GM21381 (cell line): ENCODE results near the gene CCDC33.

ENCODE experiments used
- ATAC-seq: cut with Tn5 transposase; IDR thresholded peaks from one replicate; pipeline ENCODE4 v1.9.1; 2021; ENCODE audit warnings: mild to moderate bottlenecking, moderate library complexity; ENCODE audit not compliant: unreplicated experiment

CCDC33 gene

DNA sequence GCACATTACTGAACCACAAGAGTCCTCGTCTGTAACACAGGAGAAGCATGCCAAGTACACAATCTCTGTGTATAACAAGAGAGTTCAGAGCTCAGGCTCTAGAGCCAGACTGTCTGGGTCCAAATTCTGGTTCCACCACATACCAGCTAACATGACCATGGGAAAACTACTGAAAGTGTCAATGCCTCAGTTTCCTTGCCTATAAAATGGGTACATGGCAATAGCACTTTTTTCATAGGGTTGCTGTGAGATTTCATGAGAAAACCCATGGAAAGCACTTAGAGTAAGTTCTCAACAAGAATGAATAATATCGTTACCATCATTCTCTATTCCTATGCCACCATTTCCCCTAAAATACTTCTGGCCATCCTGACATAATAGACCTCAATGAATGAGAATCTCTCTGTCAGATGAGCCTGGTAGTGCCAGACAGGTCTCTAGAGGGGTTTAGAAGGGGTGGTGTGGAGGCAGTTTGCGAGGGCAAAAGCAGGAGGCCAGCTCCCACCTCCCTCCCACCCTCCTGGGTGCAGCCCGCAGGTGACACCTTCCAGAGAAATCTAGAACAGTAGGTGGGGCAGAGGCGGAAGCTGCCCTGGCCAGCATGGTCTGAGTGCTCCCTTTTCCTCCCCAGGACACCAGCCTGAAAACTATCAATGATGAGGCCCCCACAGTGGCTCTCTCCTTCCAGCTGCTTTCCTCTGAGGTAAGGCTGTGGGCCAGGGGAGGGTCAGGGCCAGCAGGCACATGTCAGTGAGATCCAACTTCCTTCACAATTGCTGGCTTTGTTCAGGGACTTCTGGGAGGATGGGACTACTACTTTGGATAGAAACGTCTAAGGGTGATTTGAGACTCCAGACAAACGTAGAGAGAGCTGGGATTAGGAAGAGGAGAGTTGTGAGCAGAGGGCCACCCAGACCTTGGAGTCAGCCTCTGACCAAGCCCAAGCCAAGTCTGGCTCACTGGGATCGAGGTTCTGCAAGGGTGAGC is 45.3 kb downstream of the CCDC33 start:
- no peak for ATAC-seq

DNA sequence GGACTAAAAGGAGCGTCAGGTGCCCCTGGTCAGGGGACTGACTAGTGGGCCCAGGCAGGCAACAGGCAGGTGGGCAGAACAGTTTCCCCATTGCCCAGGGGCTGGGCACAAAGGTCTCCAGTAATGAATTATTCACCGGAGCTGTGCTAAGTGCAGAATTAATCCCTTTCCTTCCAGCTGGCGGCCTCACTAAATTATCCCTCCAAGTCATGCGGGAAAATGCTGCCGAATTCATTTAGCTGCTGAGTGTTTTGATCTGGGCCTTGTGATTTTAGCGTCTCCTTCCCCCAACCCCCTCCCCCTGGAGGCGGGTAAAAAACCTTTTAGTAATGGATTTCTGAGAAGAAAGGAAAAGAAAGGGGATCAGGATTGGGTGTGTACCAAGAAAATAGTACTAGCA is 47.2 kb downstream of the CCDC33 start:
- no peak for ATAC-seq

DNA sequence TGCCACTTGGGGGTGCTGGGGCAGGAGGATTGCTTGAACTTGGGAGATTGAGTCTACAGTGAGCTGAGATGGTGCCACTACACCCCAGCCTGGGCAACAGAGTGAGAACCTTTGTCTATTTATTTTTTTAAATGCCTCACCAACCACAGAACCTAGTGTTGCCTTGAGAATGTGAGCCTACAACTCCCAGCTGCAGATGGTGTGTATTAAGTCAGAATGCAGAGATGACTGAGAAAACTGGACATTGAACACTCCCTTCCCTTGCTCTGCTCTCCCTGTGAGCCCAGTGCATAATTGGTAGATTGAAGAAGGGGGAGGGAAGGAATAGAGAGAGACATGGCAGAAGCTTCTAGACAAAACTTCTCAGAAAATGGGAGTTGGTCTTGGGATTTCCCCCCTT is 53.5 kb downstream of the CCDC33 start:
- no peak for ATAC-seq

DNA sequence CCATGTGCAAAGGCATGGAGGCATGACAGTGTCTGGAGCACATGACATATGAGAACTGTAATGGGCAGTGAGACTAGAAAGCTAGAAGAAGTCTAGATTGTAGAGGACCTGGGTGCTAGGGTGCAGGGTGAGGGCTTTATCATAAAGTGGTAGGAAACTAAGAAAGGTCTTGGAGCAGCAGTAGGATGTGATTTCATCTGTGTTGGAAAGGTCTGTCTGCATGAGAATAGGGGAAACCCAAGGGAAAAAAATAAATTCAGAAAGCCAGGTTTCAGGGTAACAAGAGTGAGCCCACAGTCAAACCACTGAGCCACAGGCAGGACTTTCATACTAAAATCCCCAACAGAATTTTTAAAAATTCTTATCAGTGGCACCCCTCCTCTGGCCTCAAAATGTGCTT is 54.5 kb downstream of the CCDC33 start:
- ATAC-seq = no peak

DNA sequence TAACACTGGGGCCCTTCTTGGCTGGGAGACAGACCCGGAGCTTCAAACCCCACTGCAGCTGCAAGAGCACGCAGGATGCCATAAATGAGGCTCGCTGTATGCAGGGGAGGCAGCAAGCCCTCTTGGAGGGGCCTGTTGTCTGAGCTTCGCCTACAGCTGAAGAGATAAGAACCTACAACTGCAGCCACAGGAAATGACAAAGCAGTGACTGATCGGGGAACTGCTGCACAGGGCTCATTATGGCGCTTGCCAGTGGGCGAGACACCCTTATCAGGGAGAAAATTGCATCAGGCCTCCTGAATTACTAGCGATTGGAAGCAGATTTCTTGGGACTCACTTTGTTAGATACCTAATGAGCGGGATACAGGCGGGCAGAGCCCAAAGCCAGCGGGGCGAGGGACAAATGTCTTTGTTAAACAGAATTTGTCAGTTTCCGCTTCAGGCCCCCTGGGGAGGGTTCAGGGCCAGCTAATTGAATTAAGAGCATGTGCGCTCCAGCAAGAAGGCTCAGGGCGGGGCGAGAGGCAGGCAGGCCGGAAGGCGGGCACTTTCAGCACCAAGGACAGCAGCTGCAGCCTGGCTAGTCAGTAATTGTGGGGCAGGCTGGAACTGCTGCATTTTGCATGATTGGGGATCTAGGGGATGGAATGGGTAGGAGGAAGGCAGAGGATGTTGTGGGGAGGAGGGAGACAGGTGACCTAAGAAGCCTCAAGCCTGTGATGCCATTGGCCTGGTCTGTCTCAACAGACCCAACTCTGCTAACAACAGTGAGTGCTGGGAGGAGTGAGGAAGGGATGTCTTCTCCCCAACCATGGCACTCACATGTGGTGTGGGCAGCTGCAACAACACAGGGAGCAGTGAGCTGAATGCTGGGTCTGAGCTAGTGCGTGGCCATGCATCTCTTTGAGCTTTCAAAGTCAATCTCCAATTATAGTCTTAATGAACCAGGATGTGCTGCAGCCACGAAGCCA is 55.3 kb downstream of the CCDC33 start:
- no peak for ATAC-seq

DNA sequence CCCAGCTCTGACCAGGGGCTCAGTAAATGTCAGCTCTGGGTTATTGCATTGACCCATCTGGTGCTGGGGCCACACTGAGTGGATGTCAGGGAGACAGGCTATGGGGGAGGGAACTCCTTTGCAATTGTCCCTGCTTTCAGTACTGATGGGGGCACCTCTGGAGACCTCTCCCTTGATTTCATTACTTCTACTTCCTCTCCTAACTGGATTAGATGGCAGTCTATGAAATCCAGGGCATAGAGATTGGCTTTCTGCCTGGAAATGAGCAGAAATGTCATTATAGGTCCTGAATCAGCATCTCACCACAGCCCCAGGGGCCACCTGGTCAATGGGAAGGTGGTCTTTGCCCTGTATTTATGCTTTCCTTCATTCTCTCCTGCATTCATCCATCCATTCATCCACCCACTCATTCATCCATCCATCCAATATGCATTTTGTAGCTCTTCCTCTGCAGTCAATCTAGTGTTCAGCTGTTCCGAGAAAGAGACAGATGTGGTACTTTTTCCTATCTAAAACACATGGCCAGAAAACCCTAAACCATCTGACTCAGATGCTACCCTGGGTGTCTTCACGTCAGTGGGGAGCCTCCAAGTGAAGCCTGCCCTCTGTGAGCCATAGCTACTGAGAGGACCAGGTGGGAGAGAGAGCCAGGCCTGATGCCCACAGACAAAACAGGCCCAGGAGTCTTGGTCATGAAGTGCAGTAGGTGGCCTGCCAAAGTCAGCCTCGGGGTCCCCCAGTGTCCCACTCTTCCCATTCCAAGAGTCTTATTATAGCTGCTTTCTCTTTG is 57.1 kb downstream of the CCDC33 start:
- ATAC-seq = no peak

DNA sequence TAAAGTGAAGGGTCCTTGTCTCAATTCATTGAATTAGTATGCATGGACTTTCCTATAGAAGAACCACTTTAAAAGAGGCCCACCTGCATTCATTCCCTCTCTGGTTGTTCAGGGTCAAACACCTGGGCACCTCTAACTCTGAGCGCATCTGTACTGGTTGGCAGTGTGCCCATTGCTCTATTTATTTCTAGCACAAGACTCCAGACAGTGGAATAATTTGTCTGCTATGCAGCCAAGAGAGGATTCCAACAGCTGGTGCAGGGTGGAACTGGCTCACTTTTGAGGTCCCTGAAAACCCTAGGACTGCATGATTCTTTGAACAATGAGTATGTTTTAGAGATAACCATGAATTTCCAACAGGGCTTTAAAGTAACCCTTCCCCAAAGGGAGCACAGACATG is 57.9 kb downstream of the CCDC33 start:
- no peak for ATAC-seq

DNA sequence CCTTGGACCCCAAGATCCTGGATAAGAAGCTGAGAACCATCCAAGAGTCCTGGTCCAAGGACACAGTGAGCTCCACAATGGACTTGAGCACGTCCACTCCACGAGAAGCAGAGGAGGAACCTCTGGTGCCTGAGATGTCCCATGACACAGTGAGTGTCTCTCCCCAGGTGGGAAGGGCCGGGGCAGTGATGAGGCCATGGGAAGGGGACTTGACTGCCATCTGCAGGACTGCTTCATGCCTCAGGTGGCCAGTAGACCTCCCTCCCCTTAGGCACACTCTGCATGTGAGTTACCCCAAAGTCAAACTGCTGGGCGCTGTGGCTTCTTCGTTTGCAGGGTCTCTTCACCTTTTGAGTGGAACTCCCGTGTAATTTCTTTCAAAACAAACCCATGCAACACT is 59.7 kb downstream of the CCDC33 start:
- ATAC-seq = no peak

DNA sequence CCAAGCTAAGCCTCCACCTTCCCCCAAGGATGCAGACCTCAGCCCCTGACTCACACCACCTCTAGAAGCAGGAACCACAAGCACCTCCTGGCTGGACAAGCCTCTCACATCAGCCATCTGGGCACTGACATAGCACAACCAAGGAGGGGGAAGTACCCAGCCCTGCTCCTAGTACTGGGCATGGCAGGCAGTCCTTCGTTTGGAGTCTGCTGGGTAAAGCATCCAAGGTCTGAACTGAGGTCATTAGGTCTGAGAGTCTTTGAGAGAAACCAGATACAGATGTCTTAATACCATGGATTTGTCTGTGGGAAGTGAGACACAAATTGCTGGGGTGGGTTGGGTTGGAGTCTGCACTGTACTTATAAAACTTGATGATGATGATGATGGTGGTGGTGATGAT is 61.8 kb downstream of the CCDC33 start:
- ATAC-seq = no peak

DNA sequence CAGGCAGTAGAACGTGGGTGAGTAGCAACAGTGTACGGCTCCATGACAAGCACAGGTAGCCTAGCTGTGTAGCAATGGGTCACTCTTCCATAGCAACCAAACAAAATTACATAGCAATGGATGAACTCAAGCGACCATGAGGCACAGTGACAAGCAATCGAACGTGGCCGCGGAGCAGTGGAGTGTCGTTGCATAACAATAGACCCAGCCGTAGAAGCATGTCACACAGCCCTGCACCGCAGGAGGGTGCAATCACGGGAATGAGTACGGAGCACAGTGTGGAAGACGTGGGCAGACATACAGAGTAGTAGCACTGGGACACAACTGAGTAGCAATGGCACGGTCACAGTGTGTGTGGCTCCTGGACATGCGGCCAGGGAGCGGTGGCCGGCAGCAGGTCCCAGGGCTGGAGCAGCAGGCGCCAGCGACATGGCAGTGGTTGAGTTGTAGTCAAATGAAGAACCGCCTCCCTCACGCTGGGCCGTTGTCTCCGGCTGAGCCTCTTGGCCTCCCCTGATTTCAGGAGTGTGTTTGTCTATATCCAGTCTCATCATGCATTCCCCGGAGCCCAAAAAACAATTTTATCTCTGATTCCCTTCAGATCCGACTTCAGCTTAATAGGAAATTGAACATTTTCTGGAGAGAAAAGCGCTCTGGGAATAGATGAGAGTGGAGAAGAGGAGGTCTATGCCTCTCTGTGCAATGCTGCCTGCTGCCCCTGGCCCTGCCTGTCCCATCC is 64.1 kb downstream of the CCDC33 start:
- no peak for ATAC-seq

DNA sequence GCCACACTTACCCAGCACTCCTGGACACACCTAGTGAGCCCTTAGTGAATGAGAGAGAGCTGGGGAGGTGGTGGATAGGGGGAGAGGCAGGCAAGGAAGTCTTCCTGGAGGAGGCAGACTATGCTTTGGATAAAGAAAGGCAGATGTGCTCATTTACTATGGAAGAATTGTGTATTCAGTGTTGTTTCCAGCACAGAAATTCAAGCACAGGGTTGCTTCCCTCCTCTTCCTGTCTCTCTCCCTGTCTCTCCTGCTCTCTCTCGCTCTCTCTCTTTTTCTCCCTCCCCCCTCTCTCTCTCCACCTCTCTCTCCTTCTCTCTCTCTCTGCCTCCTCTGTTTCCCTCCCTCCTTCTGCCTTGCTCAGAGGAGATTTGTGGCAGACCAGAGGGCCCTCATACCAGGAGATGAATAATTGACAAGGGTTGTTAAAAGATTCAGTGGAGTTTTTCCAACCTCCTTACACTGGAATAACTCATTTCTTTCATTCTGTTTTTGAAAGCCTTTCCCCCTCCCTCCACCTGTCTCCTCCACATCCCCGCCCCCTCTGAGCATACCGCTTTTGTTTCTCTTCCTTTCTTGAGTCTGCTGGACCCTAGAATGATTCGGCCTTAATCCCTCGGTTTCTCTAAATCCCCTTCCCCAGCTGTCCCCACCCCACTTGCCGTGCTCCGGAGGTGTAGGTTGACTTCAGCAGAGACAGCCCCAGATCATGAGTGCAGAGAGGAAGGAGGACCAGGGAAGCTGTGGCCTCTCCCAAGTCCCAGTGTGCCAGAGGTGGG is 65.6 kb downstream of the CCDC33 start:
- no peak for ATAC-seq

DNA sequence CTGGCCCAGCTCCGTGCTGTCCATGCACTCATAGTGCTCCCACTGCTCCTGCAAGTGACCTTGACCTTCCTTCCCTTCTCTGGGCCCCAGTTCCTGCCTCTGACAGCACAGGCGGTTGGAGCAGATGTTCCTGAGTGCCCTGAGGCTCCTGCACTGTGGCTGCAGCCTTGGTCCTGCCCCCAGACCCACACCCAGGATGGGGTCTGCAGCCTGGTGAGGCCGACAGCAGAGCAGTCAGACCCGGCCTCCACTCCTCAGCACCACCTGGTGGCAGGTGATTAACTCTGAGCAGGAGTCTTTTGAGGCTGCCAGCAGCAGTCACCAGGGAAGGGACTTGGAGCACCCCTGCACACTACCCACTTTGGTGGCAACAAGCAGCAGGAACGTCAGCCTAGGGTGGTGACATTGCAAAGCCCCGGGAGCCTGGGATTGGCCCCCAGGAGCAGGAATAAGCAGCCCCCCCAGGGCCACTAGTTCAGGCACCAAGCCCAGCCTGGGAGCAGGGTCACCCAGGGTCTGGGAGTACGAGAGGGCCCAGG is 66.8 kb downstream of the CCDC33 start:
- ATAC-seq = no peak

DNA sequence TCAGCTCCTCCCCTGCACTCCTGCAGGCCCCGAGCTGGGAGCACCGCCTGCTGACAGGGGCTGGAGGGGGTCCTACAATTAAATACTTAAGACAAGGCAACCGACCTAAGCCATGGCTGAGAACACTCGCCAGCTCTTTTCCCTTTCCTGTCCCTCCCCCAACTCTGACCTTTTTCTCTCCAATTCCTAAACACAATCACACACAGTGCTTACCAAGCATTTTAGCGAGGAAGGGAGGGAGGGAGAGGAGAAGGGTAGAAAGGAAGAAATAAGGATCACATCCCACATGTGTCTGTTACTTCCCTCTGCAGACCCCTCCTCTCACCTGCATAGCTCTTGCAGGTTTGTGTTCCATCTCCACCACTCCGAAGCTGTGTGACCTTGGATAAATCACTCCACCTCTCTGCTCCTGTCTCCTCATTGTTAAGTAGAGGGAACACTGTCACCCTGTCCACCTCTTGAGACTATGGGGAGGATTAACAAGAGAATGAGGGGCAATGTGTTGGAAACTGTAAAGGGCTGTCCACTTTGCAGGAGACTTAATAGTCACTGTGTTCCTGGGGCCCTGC is 67.7 kb downstream of the CCDC33 start:
- no peak for ATAC-seq

DNA sequence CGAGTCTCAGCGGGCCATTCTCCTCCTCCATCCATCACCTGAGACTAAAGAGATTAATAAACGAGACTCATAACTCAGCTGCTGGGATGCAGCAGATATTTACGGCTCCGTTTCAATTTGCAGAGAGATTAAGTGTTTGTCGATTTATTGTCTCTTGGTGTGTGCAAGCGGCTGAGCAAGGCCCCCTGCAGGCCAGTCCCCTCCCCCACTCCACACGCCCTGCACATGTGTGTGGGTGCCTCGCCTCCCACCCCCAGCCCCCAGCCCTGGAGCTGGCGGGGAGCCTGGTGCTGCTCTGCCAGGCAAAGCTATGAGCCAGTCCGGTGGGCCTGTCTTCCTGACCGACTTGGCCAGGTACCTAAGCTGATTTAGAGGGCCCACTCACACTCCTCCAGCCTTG is 68.3 kb downstream of the CCDC33 start:
- no peak for ATAC-seq

DNA sequence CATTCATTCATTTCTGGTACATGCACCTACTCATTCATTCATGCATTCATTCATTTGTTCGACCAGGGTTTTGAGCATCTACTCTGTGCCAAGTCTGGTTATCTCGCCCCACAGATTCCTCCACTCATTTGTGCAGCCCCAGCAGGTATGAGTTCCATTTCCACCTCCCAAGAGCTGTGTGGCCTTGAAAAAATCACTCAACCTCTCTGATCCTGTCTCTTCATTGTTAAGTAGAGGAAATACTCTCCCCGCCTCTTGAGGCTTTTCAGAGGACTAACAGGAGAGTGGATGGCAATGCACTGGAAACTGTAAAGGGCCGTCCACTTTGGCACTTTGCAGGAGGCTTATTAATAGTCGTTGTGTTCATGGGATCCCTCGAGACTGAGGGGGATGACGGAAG is 69.6 kb downstream of the CCDC33 start:
- ATAC-seq = no peak

DNA sequence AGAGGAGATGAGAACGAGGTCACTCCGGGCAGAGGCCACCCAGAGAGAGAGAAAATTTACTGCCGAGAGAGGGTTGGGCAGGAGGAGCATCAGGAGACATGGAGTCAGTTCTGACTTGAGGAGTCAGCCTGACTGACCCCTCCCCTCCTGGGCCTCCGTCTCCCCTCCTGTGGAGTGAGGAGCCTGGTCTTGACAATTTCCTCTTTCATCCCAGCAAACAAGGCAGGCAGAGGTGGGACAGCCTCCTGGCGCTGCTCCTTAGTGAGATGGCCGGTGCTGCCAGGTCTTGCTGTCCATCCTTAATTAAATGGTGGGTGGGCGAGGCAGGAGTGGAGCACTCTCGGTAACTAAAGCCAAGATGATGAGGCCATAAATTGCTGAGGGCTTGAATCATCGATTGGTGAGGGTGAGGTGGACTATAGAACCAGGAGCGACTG is 70.7 kb downstream of the CCDC33 start:
- no peak for ATAC-seq

DNA sequence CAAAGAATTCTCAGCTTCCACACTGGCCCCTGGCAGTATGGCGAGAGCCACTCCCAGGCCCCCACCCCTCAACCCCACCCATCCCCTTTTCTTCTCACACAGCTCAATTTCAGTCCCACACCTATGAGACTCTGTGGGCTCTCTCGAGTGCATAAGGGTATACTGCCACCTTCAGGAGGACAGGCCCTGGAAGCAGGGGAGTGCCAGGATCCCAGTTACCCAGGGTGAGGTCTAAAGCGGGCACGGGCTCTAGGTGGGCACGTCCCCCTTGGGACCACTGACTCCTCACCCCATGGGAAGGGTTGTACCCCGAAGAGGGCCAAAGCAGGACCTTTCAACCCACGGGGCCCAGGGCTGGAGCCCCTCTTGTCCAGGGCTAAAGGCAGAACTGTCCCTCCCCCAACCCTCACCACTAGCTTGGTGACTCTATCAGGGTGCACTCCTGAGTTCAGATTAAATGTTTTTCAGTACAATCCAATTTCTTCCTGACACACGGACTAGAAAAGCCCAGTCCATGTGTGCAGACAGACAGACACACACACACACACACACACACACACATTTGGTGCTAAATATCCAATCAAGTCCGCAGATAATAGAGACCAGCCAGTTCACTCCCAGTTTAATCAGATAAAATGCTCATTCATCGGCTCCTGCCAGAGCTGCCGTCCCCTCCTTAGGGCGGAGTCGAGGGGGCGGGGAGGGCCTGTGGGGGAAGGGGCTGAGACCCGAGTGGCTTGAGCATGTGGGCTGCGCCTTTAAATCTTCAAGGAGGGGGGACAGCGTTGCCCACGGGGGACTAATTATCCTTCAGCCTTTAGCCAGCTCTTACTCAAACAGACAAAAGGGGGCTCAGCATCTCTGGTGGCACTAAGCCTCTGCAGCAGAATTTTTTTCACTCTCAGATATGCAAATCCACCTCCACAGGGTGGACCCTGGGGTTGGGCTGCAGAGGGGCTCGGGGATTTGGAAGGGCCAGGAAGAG is 72.0 kb downstream of the CCDC33 start:
- no peak for ATAC-seq
